H1 (cell line): ENCODE data around the gene CCDC136. TPM values are rescaled to one million over a fixed set of nuclear protein-coding genes. Genes with fewer than 3 reads are reported as not detected.

Experiments
- CTCF ChIA-PET: fragments of 300-600 bp; sonication (Branson Sonifier 250); formaldehyde crosslinking; loops from one replicate; lab custom pipeline; 2021; ENCODE audit not compliant: partially characterized antibody; lab: Charles Lee
- POLR2A ChIA-PET: fragments of 300-600 bp; sonication (Branson Sonifier 250); formaldehyde crosslinking; loops from one replicate; lab custom pipeline; 2021; ENCODE audit warnings: inconsistent platforms; ENCODE audit not compliant: partially characterized antibody; lab: Charles Lee
- DNase-seq, 2 experiments: peaks; one replicate each; pipeline versions ENCODE4 v3.0.0 to v3.0.0-alpha.2; 2010 to 2022; ENCODE audit warnings: low spot score in 2 of 2, low read depth in 1 of 2, mixed read lengths in 1 of 2
- FAIRE-seq: peaks from 2 replicates; lab custom pipeline; 2011; peaks lifted over from hg19 to GRCh38; lab: Jason Lieb, UNC
- H2AFZ ChIP-seq: 2 replicates; pipeline ENCODE4 v1.8.1; 2012; ENCODE audit warnings: low read length, inconsistent platforms
- H2AK5ac ChIP-seq: 2 replicates; pipeline ENCODE4 v1.6.1; 2013; ENCODE audit warnings: low read depth, low read length
- H2BK120ac ChIP-seq: replicated peaks from 2 replicates; pipeline ENCODE3; 2013; ENCODE audit warnings: low read depth, low read length, inconsistent platforms
- H2BK12ac ChIP-seq: 2 replicates; pipeline ENCODE4 v1.6.1; 2013; ENCODE audit warnings: low read depth, low read length
- H2BK15ac ChIP-seq: 2 replicates; pipeline ENCODE4 v1.6.1; 2013; ENCODE audit warnings: low read length
- H2BK20ac ChIP-seq: 2 replicates; pipeline ENCODE4 v1.6.1; 2013; ENCODE audit warnings: low read length
- H2BK5ac ChIP-seq: 2 replicates; pipeline ENCODE4 v1.6.1; 2013; ENCODE audit warnings: low read depth, low read length
- H3K14ac ChIP-seq: 2 replicates; pipeline ENCODE4 v1.6.1; 2013; ENCODE audit warnings: inconsistent platforms; ENCODE audit not compliant: insufficient read length
- H3K18ac ChIP-seq: 2 replicates; pipeline ENCODE4 v1.6.1; 2013; ENCODE audit warnings: low read length; ENCODE audit errors: extremely low read depth
- H3K23ac ChIP-seq: 2 replicates; pipeline ENCODE4 v1.6.1; 2013; ENCODE audit warnings: inconsistent platforms; ENCODE audit not compliant: insufficient read length
- H3K23me2 ChIP-seq: 2 replicates; pipeline ENCODE4 v1.6.1; 2013; ENCODE audit warnings: low read depth, low read length
- H3K27ac ChIP-seq: 2 replicates; pipeline ENCODE4 v1.6.1; 2011; ENCODE audit warnings: low read depth, low read length, inconsistent platforms
- H3K27me3 ChIP-seq, 4 experiments: replicated peaks in 1 of 4; 1 replicate in 1 of 4; 2 replicates in 3 of 4; pipeline versions ENCODE4 v1.6.1 to v1.8.1; 2011 to 2013; ENCODE audit warnings: low read length in 3 of 4, mild to moderate bottlenecking in 3 of 4, inconsistent platforms in 2 of 4, mixed read lengths in 2 of 4, moderate library complexity in 1 of 4; ENCODE audit not compliant: control insufficient read depth in 3 of 4, insufficient read depth in 3 of 4; ENCODE audit errors: extremely low read depth in 1 of 4
- H3K36me3 ChIP-seq, 4 experiments: 2 replicates each; pipeline versions ENCODE4 v1.6.1 to v1.8.1; 2011 to 2013; ENCODE audit warnings: mild to moderate bottlenecking in 4 of 4, low read length in 3 of 4, moderate library complexity in 2 of 4, control low read depth in 1 of 4, inconsistent platforms in 1 of 4; ENCODE audit not compliant: insufficient read depth in 4 of 4, control insufficient read depth in 2 of 4
- H3K4ac ChIP-seq: replicated peaks from 2 replicates; pipeline ENCODE3; 2013; ENCODE audit warnings: low read length, low read depth, mixed read lengths, inconsistent platforms; ENCODE audit not compliant: insufficient read length
- H3K4me1 ChIP-seq, 4 experiments: replicated peaks in 1 of 4; 1 replicate in 1 of 4; 2 replicates in 3 of 4; pipeline versions ENCODE4 v1.6.1 to v1.8.1; 2011 to 2013; ENCODE audit warnings: low read length in 3 of 4, inconsistent platforms in 2 of 4, mixed read lengths in 1 of 4; ENCODE audit not compliant: insufficient read depth in 4 of 4, control insufficient read depth in 3 of 4
- H3K4me2 ChIP-seq, 2 experiments: 2 replicates each; pipeline versions ENCODE4 v1.6.1 to v1.8.1; 2011 to 2013; ENCODE audit warnings: low read depth in 2 of 2, low read length in 2 of 2, control low read depth in 1 of 2, inconsistent platforms in 1 of 2, mild to moderate bottlenecking in 1 of 2; ENCODE audit not compliant: insufficient read depth in 1 of 2
- H3K4me3 ChIP-seq, 4 experiments: fragments of 200-600, 300-600 bp in 1 of 4; sonication (generic), shearing (Covaris generic), sonication (Bioruptor Twin) in 1 of 4; 2 replicates each; pipeline versions ENCODE4 v1.5.1 to v1.8.1; 2011 to 2016; ENCODE audit warnings: low read length in 4 of 4, low read depth in 3 of 4, control low read depth in 2 of 4, inconsistent platforms in 2 of 4, mild to moderate bottlenecking in 2 of 4, mixed read lengths in 1 of 4, moderate library complexity in 1 of 4; ENCODE audit not compliant: insufficient read depth in 2 of 4; ENCODE audit errors: extremely low read depth in 1 of 4
- H3K56ac ChIP-seq: replicated peaks from 2 replicates; pipeline ENCODE3; 2013; ENCODE audit warnings: low read depth, mild to moderate bottlenecking, mixed read lengths, low read length, inconsistent platforms; ENCODE audit not compliant: insufficient read length
- H3K79me1 ChIP-seq: 2 replicates; pipeline ENCODE4 v1.6.1; 2013; ENCODE audit warnings: low read depth, low read length, control low read depth
- H3K79me2 ChIP-seq, 2 experiments: 2 replicates each; pipeline versions ENCODE4 v1.6.1 to v1.8.1; 2012 to 2013; ENCODE audit warnings: low read length in 2 of 2, mild to moderate bottlenecking in 2 of 2, inconsistent platforms in 1 of 2; ENCODE audit not compliant: insufficient read depth in 2 of 2, control insufficient read depth in 1 of 2
- H3K9ac ChIP-seq, 4 experiments: replicated peaks in 1 of 4; 1 replicate in 1 of 4; 2 replicates in 3 of 4; pipeline versions ENCODE4 v1.6.1 to v1.8.1; 2011 to 2013; ENCODE audit warnings: low read depth in 3 of 4, low read length in 3 of 4, control low read depth in 2 of 4, mild to moderate bottlenecking in 2 of 4, moderate library complexity in 2 of 4, inconsistent platforms in 1 of 4; ENCODE audit errors: extremely low read depth in 1 of 4
- H3K9me3 ChIP-seq, 2 experiments: 2 replicates each; pipeline versions ENCODE4 v1.6.1 to v1.8.1; 2012 to 2013; ENCODE audit warnings: mild to moderate bottlenecking in 2 of 2, moderate library complexity in 2 of 2, control low read depth in 1 of 2, inconsistent platforms in 1 of 2, low read depth in 1 of 2, low read length in 1 of 2, mixed read lengths in 1 of 2; ENCODE audit not compliant: insufficient read depth in 2 of 2
- H4K20me1 ChIP-seq, 2 experiments: replicated peaks in 1 of 2; 2 replicates each; pipeline versions ENCODE3 to v1.8.1; 2011 to 2013; ENCODE audit warnings: inconsistent platforms in 2 of 2, low read length in 2 of 2, mild to moderate bottlenecking in 1 of 2; ENCODE audit not compliant: insufficient read depth in 2 of 2, control insufficient read depth in 1 of 2
- H4K5ac ChIP-seq: 2 replicates; pipeline ENCODE4 v1.6.1; 2013; ENCODE audit warnings: low read length, low read depth, mixed read lengths, inconsistent platforms; ENCODE audit not compliant: insufficient read length
- H4K8ac ChIP-seq: 2 replicates; pipeline ENCODE4 v1.8.0; 2013; ENCODE audit warnings: mild to moderate bottlenecking, moderate library complexity, low read length, inconsistent platforms; ENCODE audit not compliant: insufficient read depth; ENCODE audit errors: extremely low read depth
- H4K91ac ChIP-seq: replicated peaks from 2 replicates; pipeline ENCODE3; 2013; ENCODE audit warnings: low read length, mixed read lengths, inconsistent platforms; ENCODE audit not compliant: insufficient read length
- CREB1 ChIP-seq: IDR thresholded peaks from 2 replicates; pipeline ENCODE4 v1.6.1; 2012; ENCODE audit warnings: inconsistent platforms
- EZH2 ChIP-seq: fragments of 200-600 bp; sonication (generic); IDR thresholded peaks from 2 replicates; pipeline ENCODE4 v1.7.1; 2012; ENCODE audit warnings: low read depth, mild to moderate bottlenecking, moderate library complexity, low read length, inconsistent platforms; ENCODE audit not compliant: severe bottlenecking
- KDM1A ChIP-seq: fragments of 200-600, 300-600 bp; sonication (generic); IDR thresholded peaks from 2 replicates; pipeline ENCODE4 v1.7.1; 2016; ENCODE audit warnings: mild to moderate bottlenecking, low read length, borderline replicate concordance
- KDM4A ChIP-seq: IDR thresholded peaks from one replicate; pipeline ENCODE4 v1.7.1; 2012; ENCODE audit warnings: low read depth, mild to moderate bottlenecking, moderate library complexity, low read length, inconsistent platforms; ENCODE audit not compliant: severe bottlenecking
- MAFK ChIP-seq: IDR thresholded peaks from 2 replicates; pipeline ENCODE4 v1.6.1; 2012; ENCODE audit warnings: low read depth, mild to moderate bottlenecking, improper control_type of control experiment, low read length
- MAX ChIP-seq: IDR thresholded peaks from 2 replicates; pipeline ENCODE4 v1.6.1; 2012; ENCODE audit warnings: inconsistent platforms
- NRF1 ChIP-seq: IDR thresholded peaks from 2 replicates; pipeline ENCODE4 v1.6.1; 2011; ENCODE audit warnings: mild to moderate bottlenecking, low read depth, low read length, improper control_type of control experiment
- SAP30 ChIP-seq: fragments of 300-600 bp; sonication (generic); IDR thresholded peaks from 2 replicates; pipeline ENCODE4 v1.7.1; 2012; ENCODE audit warnings: low read length, moderate library complexity, mild to moderate bottlenecking, inconsistent platforms; ENCODE audit not compliant: insufficient read depth, insufficient replicate concordance
- SIN3A ChIP-seq, 2 experiments: IDR thresholded peaks in 1 of 2; conservative IDR thresholded peaks in 1 of 2; 2 replicates each; pipeline ENCODE4 v1.6.1; 2011 to 2012; ENCODE audit warnings: low read length in 2 of 2, improper control_type of control experiment in 1 of 2, low read depth in 1 of 2, mild to moderate bottlenecking in 1 of 2
- WGBS, 2 experiments: shearing (Covaris generic) in 1 of 2; methylation state at CpG; one replicate each; pipeline versions ENCODE4 v1.1.6 to v1.1.7; 2013 to 2015; ENCODE audit warnings: low lambda C conversion rate in 2 of 2, mixed read lengths in 2 of 2, inconsistent platforms in 1 of 2, low coverage in 1 of 2, missing lambda C conversion rate in 1 of 2; ENCODE audit not compliant: insufficient replicate concordance in 2 of 2, insufficient coverage in 1 of 2, insufficient read length in 1 of 2; ENCODE audit errors: extremely low coverage in 1 of 2, missing lambda C conversion rate in 1 of 2; 5-methylcytosine and 5-hydroxymethylcytosine counted together
- polyA plus RNA-seq, 7 experiments: library from polyadenylated mRNA; depleted of rRNA in 3 of 7; stranded (reverse) in 5 of 7; unstranded in 2 of 7; fragments of >200 nt in 5 of 7; fragments of 200-250 nt in 2 of 7; gene quantifications; 1 replicate in 5 of 7; 2 replicates in 1 of 7; 4 replicates in 1 of 7; pipeline versions ENCODE4 v1.2.1 to v1.2.3, GENCODE V29; 2011 to 2013; ENCODE audit warnings: missing spikeins in 2 of 7, mixed read lengths in 2 of 7
- total RNA-seq: library from RNA; stranded (reverse); fragmentation: NEBNext Ultra II Directional; extraction: Animal tissue kit (Norgen Biotek cat#: 25700); gene quantifications from 2 replicates; pipeline ENCODE4 v1.2.1, GENCODE V29; 2021

CCDC136 gene
- total and polyA plus RNA-seq, 2 of the 8 experiments (the other 6 are each of a cell fraction or from before 2014, with no cell fraction given) = 35.6 to 47.7 TPM

- FAIRE-seq (no peak), DNase-seq (peak in 1 of 2 experiments; percentile 83)
- peak overlapping the region; percentile 99 to 100 for H3K4me2 ChIP-seq
- no peak overlapping the region for H3K9ac ChIP-seq
- 0 out of 2 replicates have a peak overlapping the region, but pooled peaks have one; percentile 48 for H2BK20ac ChIP-seq
- peak overlapping the region; percentile 68; the same call in 1 of the 2 replicates for H2BK12ac ChIP-seq
- no peak overlapping the region for H2BK15ac ChIP-seq
- CTCF ChIA-PET = interaction anchor here (0.6 to 7.6 kb wide), 14 partner anchors 8 to 1558 kb away, joined by 3 to 71 read pairs (median 5); partner anchors contain the start of genes ATP6V1F and CALU
- H2AK5ac ChIP-seq = no peak overlapping the region
- H3K36me3 ChIP-seq = no peaks in the 10 kb centered on the region
- H3K4ac ChIP-seq = no peak overlapping the region
- peak overlapping the region; percentile 36; the same call in 1 of the 2 replicates for H2AFZ ChIP-seq
- H3K14ac ChIP-seq = no peak overlapping the region
- peaks cover 8 to 27% (median 27%) of the 10 kb centered on the region in 4 experiments; a peak in 6 of 7 replicates for H3K27me3 ChIP-seq
- H4K20me1 ChIP-seq = no peaks in the 10 kb centered on the region
- peak overlapping the region; percentile 26 to 66 (median 48); a peak in 7 of 8 replicates for H3K4me3 ChIP-seq
- POLR2A ChIA-PET = interaction anchor here (0.6 to 5.7 kb wide), 20 partner anchors 7 to 338 kb away, joined by 3 to 31 read pairs (median 4); partner anchors contain the start of gene ATP6V1F
- no peaks in the 10 kb centered on the region for H3K79me1 ChIP-seq
- H3K56ac ChIP-seq = no peak overlapping the region
- H3K79me2 ChIP-seq = no peaks in the 10 kb centered on the region
- H4K91ac ChIP-seq = peak overlapping the region; percentile 20
- H3K4me1 ChIP-seq = peaks cover 3 to 53% (median 31%) of the 10 kb centered on the region in 4 experiments
- WGBS, 2 experiments = 3% methylated on average over 27 of the region's 33 CpGs; no CpG with 5 or more reads in 1 of the 2 experiments
- H2BK5ac ChIP-seq = peak overlapping the region; percentile 52; the same call in 1 of the 2 replicates
- H3K9me3 ChIP-seq = no peaks in the 10 kb centered on the region
- no peak overlapping the region for H3K23ac ChIP-seq
- no peak overlapping the region for H3K27ac ChIP-seq
- peak overlapping the region; percentile 29; the same call in 1 of the 2 replicates for H4K8ac ChIP-seq
- H4K5ac ChIP-seq = no peak overlapping the region
- H3K18ac ChIP-seq = peak overlapping the region; percentile 87
- peaks cover 24% of the 10 kb centered on the region for H3K23me2 ChIP-seq
- H2BK120ac ChIP-seq = no peak overlapping the region
- TF ChIP-seq SAP30 (no peak), CREB1 (0 out of 2 replicates have a peak, but pooled peaks have one; percentile 41), NRF1 (no peak), KDM1A (peak; percentile 57; the same call in 1 of the 2 replicates), KDM4A (peak; percentile 28), MAX (peak; percentile 87), MAFK (no peak), EZH2 (peak; percentile 64), SIN3A (conservative IDR thresholded peaks at IDR 0.05 in 1 of 2, IDR thresholded peaks at IDR 0.05 in 1 of 2; ENCODE audit: low read depth in 1 of 2, low read length in 2 of 2) (peak in 1 of 2 experiments; percentile 66; a peak in 2 of 4 replicates)
Measured at GRCh38 chr7:128831178-128831993, 39.6 kb downstream of the CCDC136 start.
